ENCODE data around the gene SMG6.

- TF ChIP-seq, protein P1, sequence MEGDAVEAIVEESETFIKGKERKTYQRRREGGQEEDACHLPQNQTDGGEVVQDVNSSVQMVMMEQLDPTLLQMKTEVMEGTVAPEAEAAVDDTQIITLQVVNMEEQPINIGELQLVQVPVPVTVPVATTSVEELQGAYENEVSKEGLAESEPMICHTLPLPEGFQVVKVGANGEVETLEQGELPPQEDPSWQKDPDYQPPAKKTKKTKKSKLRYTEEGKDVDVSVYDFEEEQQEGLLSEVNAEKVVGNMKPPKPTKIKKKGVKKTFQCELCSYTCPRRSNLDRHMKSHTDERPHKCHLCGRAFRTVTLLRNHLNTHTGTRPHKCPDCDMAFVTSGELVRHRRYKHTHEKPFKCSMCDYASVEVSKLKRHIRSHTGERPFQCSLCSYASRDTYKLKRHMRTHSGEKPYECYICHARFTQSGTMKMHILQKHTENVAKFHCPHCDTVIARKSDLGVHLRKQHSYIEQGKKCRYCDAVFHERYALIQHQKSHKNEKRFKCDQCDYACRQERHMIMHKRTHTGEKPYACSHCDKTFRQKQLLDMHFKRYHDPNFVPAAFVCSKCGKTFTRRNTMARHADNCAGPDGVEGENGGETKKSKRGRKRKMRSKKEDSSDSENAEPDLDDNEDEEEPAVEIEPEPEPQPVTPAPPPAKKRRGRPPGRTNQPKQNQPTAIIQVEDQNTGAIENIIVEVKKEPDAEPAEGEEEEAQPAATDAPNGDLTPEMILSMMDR (IDR thresholded peaks at IDR 0.05), result no peak
- TF ChIP-seq POLR2A (IDR thresholded peaks at IDR 0.05), result no peak
Observed at GRCh38 chr17:2174014-2174413, 129.6 kb downstream of the SMG6 start.

Data from uterus (tissue), 2 donors.